Activated T-helper 1 cell treated with anti-CD3 and anti-CD28 coated beads, Interleukin-2, amount 50 U/mL, for 16 hours (primary cell): ENCODE measurements around the gene FBXW11.

Experiments
- DNase-seq, 2 donors: peaks; one replicate each; pipeline ENCODE4 v3.0.0-alpha.2; 2020; ENCODE audit warnings: low read depth in 1 of 2, low spot score in 1 of 2

FBXW11 gene

GRCh38 chr5:171813813-171814490, 192.5 kb downstream of the FBXW11 start:
- no peak for DNase-seq

GRCh38 chr5:171813270-171813669, 193.2 kb downstream of the FBXW11 start:
- no peak for DNase-seq
